ENCODE data around the gene SH3BP4. TPM values are rescaled to one million over a fixed set of nuclear protein-coding genes. Genes with fewer than 3 reads are reported as not detected.
A peak's percentile ranks its signal among the peaks of the same experiment; 100 is the strongest.

SH3BP4 gene
- total RNA-seq, 1 experiment from 2014 or later, result 98.8 TPM

DNA sequence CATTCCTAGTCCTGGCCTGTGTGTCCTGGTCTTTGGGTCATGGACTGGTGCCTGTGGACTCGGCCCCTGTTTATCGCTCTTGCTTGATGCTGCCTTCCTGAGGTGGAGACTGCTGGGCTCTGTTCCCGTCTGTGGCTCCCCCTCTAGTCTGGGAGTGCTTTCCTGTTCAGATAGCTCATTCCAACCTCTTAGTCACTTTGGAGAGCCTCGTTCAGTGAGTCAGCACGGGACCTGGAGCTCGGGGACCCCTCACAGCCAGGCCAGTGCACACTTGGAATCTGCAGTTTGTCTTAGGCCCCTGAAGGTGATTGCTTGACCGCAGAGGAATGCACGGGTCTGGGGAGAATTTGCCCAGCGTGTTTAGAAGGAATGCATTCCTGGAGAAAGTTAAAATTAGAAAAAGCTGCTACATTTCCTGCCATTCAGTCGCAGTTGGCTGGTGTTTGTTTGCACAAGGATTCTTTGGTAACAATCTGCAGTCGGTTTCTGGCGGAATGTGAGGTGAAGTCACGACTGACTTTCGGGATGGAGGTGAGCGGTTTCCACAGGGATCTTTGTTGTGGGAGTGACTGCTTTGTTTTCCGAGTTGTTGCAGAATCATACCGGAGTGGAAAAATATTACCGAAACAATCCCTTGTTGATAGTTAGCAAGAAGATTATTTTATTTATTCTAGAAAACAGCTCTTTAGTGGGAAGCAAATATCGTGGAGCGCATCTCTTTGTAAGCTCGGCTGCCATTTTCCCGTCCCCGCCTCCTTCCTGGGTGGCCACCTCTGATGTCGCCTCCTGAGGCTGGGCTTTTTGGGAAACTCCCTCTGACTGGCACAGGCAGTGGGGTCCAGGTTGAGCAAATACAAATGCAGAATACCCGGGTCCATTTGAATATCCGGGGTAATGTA is 29.6 kb downstream of the SH3BP4 start:
- DNase-seq (ENCODE audit: low read depth), result peak; percentile 99

DNA sequence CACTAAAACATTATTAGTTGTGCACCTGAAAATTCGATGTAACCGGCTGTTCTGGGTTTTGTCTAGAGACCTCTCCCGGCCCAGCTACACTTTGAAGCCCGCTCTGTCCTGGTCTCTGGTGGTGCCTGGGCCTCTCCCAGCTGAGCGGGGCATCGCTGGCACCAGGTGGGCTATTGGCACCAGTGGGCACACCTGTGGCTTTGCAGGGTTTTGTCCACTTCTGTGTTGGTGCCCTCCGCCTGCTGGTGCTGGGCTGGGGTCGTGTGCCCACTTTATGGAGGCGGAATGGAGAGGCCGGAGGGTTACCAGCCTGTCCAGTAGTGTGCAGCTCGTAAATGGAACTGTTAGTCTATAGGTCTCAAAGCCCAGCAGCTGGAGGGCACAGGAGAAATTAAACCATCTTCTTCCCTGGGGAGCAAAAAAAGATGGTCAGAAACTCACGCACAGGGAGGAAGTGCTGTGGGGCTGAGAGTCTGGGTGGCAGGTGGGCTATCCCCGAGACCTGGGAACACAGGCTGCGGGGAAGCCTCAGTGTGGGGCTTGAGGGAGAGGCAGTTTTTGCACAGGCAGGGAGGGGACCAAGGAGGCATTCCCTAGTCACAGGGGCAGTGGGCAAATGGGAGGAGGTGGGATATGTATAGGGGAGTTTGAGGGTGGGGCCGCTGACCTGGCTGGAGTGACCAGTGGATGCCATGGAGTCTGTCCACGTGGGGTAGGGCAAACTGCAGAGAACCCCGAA is 30.4 kb downstream of the SH3BP4 start:
- no peak for DNase-seq (ENCODE audit: low read depth)

DNA sequence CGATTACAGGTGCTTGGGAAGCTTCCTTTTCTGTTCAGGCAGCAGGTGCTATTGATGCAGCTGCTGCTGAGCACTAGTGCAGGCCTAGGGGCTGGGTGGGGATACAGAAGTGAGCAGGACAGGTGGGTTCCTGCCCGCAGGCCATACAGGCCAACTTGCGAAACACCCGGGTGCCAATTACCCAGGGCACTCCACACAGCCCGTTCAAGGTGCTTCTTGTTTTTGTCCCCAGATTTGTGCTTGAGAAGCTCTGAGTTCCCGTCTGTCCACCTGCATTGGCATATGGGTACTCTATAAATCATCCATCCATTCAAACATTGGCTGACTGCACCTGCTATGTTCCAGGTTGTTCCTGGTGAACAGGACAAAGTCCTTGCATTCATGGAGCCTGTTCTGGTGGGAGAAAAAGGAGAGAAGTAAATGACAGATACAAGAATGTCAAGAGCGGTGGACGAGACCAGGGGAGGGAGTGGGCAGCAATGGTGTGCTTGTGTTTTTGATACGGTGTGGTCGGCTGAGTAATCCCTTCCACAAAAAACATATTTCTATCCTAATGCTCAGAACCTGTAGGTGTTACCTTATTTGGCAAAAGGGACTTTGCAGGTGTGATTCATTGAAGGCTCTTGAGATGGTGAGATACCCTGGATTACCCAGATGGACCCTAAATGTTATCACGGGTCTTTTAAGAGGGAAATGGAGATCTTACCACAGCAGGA is 31.4 kb downstream of the SH3BP4 start:
- DNase-seq (ENCODE audit: low read depth), result peak; percentile 41

DNA sequence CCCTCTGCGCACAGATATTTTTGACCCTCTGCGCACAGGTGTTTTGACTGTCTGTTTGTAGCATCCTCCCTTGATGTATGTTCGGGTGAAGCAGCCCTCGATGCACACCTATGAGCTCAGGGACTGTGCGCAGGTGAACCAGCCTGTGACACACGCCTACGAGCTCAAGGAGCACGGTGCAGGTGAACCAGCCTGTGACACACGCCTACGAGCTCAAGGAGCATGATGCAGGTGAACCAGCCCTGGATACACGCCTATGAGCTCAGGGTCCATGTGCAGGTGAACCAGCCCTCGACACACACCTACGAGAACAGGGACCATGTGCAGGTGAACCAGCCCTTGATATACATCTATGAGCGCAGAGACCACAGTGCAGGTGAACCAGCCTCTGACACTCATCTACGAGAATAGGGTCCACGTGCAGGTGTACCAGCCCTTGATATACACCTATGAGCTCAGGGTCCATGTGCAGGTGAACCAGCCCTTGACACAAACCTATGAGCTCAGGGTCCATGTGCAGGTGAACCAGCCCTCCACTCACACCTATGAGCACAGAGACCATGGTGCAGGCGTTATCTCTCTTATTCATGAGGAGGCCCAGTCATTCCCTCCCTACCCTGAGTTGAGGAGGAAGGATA is 33.9 kb downstream of the SH3BP4 start:
- no peak for DNase-seq (ENCODE audit: low read depth)

DNA sequence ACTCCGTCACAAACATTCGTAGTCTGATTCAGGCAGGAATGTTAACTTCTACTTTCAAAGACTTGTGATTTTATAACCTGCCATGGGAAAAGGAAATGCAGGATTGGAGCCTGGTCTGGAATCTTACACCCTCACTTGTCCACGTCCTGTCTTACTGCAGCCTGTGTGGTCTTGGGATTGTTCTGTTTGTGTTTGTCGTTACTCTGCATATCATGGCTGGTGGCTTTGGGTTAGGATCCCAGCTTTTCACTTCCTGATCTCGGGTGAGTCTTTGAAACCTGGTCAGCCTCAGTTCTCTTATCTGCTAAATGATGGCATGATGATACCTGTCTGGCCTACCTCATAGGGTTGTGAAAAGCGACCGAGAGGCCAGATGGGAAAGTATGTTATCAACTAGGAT is 34.6 kb downstream of the SH3BP4 start:
- DNase-seq (ENCODE audit: low read depth), result no peak

DNA sequence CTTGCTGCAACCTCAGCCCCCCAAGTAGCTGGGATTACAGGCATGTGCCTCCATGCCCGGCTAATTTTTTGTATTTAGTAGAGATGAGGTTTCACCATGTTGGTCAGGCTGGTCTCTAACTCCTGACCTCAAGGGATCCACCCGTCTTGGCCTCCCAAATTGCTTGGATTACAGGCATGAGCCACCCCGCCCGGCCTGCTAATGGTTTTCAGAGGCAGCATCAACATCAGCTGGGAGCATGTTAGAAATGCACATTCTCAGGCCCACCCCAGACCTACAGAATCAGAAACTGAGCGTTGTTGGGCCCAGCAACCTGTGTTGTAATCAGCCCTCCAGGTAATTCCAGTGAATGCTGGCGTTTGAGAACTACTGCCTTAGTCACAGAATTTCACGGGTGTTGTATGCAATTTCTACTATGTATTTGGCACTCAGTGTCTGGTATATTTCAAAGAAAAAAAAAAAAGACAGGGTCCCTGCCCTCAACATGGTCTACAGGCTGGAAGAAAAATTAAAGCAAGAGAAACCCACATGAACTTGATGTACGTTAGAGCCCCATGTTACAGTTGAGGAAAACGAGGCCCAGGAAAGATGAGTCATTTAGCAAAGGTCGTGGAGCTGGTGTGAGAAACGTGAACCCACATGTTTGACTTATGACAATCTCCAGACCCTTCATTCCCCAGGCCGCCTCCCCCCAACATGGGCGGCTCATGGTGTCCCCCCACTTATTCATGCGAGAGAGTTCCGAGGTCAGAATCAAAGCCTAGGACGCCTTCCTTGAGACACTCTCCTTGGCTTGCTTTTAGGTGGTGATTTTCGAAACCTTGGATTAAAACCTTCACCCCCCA is 35.3 kb downstream of the SH3BP4 start:
- no peak for DNase-seq (ENCODE audit: low read depth)

DNA sequence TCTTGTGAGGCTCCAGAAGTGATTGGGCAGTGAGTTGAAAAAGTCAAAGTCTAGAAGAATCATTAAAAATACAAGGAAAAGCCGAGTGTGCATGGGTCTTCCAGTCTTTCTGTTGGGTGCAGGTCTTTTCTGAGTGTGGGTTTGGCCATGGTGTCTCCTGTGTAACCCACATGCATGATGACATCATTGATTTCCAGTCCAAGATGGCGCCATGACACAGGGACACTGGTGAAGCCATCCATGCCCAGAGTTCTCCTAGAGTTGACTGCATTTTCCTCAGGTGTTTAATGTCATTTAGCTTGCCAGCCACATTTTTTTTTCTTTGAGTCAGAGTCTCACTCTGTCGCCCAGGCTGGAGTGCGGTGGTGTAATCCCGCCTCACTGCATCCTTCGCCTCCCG is 35.9 kb downstream of the SH3BP4 start:
- no peak for DNase-seq (ENCODE audit: low read depth)

DNA sequence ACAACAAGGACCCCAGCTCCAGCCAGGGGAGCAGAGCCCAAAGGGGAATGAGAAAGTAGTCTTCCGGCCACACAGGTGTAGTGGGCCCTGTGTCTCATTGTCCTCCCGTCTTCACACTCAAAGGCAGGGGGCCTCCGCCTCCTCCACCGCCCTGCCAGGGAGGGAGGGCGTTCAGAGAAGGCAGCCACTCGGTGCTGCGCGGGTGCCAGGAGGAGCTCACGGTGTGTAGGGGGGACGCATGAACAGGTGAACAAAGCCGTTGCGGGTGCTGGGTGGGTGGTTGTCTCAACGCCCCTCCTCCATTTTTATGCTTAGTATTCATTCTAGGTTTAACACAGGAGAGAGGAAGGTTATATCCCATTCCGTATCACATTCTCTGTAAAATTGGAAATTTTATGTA is 36.7 kb downstream of the SH3BP4 start:
- DNase-seq (ENCODE audit: low read depth), result no peak

DNA sequence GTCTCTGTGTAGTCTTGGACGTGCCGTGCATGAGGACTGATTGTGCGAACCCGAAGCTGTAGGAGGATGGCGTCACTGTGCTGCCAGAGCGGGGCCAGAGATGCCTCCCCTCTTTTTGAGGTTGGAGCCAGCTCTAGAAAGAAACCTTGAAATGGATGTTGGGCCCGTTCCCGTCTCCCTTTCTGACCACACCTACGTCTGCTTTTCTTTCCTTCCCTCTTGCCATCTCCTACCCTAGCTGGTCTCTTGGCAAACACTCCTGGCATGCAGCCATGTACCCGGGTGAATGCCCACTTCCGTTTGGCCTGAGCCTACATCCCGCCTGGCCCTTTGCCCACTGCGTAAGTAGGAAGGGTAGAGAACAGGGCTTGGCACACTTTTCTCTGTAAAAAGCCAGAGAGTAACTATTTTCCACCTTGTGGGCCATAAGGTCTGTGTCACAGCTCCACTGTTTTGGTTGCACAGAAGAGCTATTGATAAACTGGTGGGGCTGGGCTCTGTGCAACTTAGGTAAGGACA is 37.4 kb downstream of the SH3BP4 start:
- DNase-seq (ENCODE audit: low read depth), result peak; percentile 78

DNA sequence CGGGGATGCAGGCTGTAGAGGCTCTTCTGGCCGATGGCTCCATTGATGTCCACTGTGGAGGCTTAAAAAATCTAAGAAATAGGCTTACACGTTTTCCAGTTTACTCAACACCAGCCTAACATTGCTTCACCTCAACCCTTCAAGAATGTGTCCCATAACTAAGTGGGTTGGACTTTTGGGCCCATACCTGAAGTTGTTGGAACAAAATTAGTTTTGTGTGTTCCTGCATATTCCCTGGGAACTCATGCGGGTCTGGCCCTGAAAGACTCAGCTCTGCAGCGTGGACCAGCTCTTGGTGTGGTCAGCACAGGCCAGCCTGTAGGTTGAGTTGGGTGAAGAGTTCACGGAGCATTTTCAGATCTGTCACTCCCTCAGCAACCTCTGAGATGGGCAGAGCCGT is 38.5 kb downstream of the SH3BP4 start:
- DNase-seq (ENCODE audit: low read depth), result no peak

DNA sequence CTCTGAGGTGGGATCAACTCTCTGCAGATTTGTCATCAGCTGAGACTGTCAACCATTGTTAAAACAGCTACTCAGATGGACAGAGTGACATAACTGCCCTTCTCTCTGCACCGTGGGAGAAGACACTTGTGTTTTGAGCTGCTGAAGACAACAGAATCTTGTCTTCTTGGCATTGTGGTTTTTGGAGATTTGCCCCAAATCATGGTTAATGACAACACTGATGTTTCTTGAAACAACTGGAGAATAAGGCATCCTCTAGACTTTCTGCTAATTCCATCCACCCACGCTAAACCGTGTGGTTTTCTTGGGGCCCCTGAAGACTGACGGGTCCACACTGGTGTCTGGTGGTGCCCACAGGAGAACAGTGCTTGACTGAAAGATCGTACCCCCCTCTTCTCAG is 39.5 kb downstream of the SH3BP4 start:
- DNase-seq (ENCODE audit: low read depth), result no peak

DNA sequence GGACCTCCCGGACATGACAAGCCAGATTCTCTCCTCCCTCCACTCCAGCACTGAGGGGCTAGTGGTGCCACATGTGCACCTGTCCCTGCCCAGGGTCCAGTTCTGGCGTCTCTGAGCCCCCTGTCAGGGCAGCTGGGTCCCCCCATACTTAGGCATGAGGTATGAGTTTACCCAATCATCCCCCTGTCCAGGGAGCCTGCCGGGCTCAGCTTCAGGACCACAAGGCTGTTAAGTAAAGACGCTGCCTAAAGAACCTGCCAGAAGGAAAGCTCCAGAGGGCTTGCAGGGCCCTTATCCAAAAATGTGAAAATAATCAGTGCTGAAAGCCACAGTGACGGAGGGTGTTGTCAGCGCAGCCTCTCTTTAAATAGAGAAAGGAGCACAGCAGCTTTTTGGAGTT is 40.0 kb downstream of the SH3BP4 start:
- DNase-seq (ENCODE audit: low read depth), result no peak

DNA sequence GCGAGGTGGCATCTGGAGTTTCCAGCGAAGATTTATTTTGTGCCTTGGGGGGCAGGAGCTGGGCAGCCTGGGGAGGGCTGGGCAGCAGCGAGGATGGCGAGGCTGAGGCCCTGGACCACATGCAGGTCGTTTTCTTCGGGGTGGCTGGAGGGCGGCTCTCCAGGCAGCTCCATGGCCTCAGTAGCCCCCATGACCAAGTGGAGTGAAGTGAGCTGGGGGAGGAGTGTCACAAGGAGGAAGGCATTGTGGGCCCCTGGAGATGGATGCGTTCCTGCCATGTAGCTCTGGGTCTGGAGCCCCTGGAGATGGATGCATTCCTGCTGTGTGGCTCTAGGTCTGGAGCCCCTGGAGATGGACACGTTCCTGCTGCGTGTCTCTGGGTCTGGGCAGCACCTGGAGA is 40.4 kb downstream of the SH3BP4 start:
- DNase-seq (ENCODE audit: low read depth), result no peak

DNA sequence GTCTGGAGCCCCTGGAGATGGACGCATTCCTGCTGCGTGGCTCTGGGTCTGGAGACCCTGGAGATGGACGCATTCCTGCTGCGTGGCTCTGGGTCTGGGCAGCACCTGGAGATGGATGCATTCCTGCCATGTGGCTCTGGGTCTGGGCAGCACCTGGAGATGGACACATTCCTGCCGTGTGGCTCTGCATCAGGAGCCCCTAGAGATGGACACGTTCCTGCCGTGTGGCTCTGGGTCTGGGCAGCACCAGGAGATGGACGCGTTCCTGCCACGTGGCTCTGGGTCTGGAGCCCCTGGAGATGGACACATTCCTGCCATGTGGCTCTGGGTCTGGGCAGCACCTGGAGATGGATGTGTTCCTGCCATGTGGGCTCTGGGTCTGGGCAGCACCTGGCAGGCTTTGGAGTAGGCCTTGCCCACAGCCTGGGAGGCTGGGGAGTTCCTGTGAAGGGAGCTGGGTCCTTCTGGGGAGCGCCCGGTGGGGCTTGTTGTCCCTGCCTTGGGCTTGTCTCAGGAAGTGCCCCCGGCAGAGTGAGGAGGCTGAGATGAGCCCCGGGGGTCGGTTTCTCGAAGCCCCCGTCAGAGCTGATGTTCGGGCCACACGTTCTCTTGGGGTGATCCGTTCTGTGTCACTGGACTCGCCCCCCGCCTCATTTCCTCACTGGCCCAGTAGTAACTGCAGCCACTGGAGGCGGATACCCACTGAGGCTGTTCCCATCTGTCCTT is 41.0 kb downstream of the SH3BP4 start:
- DNase-seq (ENCODE audit: low read depth), result no peak

DNA sequence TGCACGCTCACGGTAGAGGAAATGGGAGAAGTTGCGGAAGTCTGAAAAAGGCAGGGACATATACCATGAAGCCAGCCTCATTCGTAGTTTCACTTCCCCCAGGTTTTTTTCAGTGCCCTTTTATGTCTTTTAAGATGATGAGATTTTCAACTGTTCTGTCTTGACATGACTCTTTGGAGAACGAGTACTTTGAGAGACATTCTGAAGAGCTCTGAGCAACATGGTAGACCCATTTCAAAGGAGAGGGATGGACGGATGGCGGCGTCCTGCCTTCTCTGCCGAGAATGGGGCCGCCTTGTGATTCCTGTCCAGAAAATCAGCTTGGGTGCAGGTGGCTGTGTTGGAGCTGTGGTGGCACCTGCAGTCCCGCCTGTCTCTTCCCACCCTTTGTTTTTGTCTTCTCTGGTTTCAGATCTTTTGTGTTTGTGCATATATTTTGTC is 41.7 kb downstream of the SH3BP4 start:
- DNase-seq (ENCODE audit: low read depth), result no peak

DNA sequence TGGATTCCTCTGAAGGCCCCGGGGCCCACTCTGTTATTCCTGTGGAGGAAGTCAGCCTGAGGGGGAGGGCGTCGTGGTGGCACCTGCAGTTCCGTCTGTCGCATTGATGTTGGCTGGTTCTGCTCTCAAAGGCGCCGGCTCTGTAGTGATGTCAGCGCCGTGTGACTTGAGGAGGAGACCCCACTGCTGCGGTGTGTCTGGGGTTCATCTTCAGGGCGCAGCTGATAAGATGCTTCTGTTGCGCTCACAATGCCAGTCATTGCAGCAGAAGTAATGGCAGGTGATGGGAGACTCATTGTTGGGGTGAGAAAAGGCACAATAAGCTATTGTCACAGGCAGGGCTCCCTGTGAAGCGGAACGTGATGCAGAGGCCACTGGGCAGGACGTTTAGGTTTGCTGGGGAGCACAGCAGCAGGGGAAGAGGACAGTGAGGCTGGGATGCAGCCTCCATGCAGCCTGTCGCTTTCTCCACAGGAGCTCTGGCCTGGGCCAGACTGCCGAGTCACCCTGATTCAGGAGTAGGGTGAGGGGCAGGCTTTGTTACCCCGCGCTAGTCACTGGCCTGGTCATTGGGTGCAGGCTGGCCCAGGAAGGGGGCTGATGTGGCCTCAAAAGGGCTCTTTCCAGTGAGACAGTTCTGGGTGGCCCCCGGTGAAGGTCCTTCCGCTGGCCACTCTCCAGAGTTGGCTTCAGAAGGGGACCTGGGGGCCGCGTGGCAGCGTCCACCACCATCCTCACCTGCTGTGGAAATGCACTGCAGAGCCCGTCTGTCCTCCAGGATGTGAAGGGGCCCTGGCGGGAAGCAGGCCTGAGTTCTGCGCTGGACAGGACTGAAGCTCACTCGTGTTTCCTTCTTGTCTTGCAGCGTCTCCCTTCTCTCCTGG is 42.9 kb downstream of the SH3BP4 start:
- DNase-seq (ENCODE audit: low read depth), result no peak

DNA sequence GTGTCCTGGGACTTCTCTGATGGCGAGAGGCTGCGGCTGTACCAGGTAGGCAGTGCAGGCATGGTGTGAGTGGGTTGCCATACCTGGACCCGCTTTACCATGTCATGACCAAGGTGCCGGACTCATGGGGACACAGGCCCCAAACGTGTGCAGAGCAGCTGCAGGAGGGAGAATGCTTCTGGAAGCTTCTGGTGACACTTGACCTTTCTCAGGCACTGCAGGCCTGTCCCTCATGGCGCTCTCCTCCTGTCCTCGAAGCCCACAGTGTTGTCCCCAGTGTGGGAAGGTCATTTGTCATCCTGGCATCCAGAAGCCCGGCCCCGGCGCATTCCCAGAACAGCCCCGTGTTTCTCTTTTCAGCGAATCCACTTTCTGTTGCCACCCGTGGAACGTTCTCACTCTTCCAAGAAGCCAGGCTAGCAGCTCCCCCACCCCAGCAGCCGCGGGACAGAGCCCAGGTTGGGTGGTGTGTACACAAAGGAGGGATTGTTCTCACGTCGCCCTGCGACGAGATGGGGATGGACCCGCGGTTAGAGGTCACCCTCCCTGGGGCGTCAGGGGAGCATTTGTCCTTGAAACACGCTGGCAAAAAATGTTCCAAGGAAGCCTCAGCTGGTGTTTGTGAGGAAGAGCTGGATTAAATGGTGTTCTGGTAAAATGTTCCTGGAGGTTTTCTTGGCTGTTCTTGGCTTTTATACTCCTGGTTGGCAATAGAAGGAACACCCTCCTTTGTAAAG is 43.7 kb downstream of the SH3BP4 start:
- no peak for DNase-seq (ENCODE audit: low read depth)
